HCT116 (cell line): ENCODE measurements around the gene SCGB1A1. TPM values are rescaled to one million over a fixed set of nuclear protein-coding genes. Genes with fewer than 3 reads are reported as not detected.
"Not testable (repeated sequence)": the region's sequence is repeated elsewhere in the genome, so short reads cannot be mapped to it uniquely, and the experiment has no call there.

Experiments used
- ATAC-seq: fragments of 200-7000 bp; cut with Tn5 transposase; 2 replicates; pipeline ENCODE4 v1.9.1; 2020; ENCODE audit warnings: mild to moderate bottlenecking, moderate library complexity
- BruUV-seq: library from RNA; stranded (reverse); fragments of 400-500 nt; replicated peaks from 2 replicates; lab custom pipeline; 2021; lab: Mats Ljungman, UMichigan
- CTCF ChIA-PET: fragments of 300-600 bp; sonication (Branson Sonifier 250); formaldehyde crosslinking; loops from one replicate; lab custom pipeline; 2021; ENCODE audit warnings: antibody characterized with exemption; lab: Charles Lee
- POLR2A ChIA-PET: fragments of 300-600, 350-600 bp; sonication (Branson Sonifier 250); formaldehyde crosslinking; loops from one replicate; lab custom pipeline; 2021; ENCODE audit warnings: antibody characterized with exemption; lab: Charles Lee
- RAD21 ChIA-PET, 2 experiments: fragments of 300-600 bp; sonication (Branson Sonifier 250); formaldehyde crosslinking; loops; one replicate each; lab custom pipeline; 2023; ENCODE audit warnings: low total read pairs in 2 of 2; ENCODE audit not compliant: uncharacterized antibody in 2 of 2, unreplicated experiment in 2 of 2, low non-redundant PET in 1 of 2; lab: Charles Lee
- DNase-seq: peaks from one replicate; pipeline ENCODE4 v3.0.0-alpha.2; 2010; ENCODE audit warnings: low read depth, low spot score
- H2AFZ ChIP-seq: fragments of 200-600 bp; shearing (Covaris generic), sonication (generic); 2 replicates; pipeline ENCODE4 v1.6.1; 2017; ENCODE audit warnings: low read depth, mixed run types, mixed read lengths, antibody characterized with exemption, low read length; ENCODE audit not compliant: poor library complexity, severe bottlenecking
- H3K27ac ChIP-seq: 2 replicates; pipeline ENCODE4 v1.5.1; 2012; ENCODE audit warnings: low read depth, low read length
- H3K27me3 ChIP-seq: fragments of 200-600 bp; sonication (generic); 2 replicates; pipeline ENCODE4 v1.6.1; 2016; ENCODE audit warnings: mixed run types, low read length, mixed read lengths; ENCODE audit not compliant: insufficient read depth
- H3K36me3 ChIP-seq, 2 experiments: fragments of 200-500 bp in 1 of 2; fragments of 200-600 bp in 1 of 2; sonication (Bioruptor generic) in 1 of 2; sonication (generic) in 1 of 2; 2 replicates each; pipeline versions ENCODE4 v1.5.1 to v1.6.1; 2014 to 2016; ENCODE audit warnings: low read length in 2 of 2, inconsistent platforms in 1 of 2, mixed read lengths in 1 of 2, mixed run types in 1 of 2; ENCODE audit not compliant: insufficient read depth in 2 of 2, control insufficient read depth in 1 of 2
- H3K4me1 ChIP-seq, 2 experiments: fragments of 200-600 bp in 1 of 2; sonication (generic) in 1 of 2; 2 replicates each; pipeline versions ENCODE4 v1.5.1 to v1.6.1; 2012 to 2017; ENCODE audit warnings: low read length in 2 of 2, inconsistent platforms in 1 of 2, mild to moderate bottlenecking in 1 of 2, mixed read lengths in 1 of 2, mixed run types in 1 of 2, moderate library complexity in 1 of 2; ENCODE audit not compliant: insufficient read depth in 2 of 2, control insufficient read depth in 1 of 2
- H3K4me2 ChIP-seq: fragments of 200-600 bp; sonication (generic); 2 replicates; pipeline ENCODE4 v1.6.1; 2017; ENCODE audit warnings: mixed run types, low read length, mixed read lengths
- H3K4me3 ChIP-seq, 2 experiments: fragments of 200-600 bp in 1 of 2; sonication (generic) in 1 of 2; replicated peaks in 1 of 2; 2 replicates each; pipeline ENCODE4 v1.5.1; 2011 to 2016; ENCODE audit warnings: low read length in 2 of 2, control low read depth in 1 of 2, low read depth in 1 of 2, mild to moderate bottlenecking in 1 of 2, mixed read lengths in 1 of 2, mixed run types in 1 of 2
- H3K79me2 ChIP-seq: fragments of 200-600 bp; sonication (generic); 2 replicates; pipeline ENCODE4 v1.6.1; 2017; ENCODE audit warnings: mild to moderate bottlenecking, mixed run types, low read length, moderate library complexity, mixed read lengths; ENCODE audit not compliant: insufficient read depth
- H3K9ac ChIP-seq: fragments of 200-600 bp; sonication (generic); 2 replicates; pipeline ENCODE4 v1.6.1; 2016; ENCODE audit warnings: low read length, mixed read lengths
- H3K9me2 ChIP-seq: fragments of 200-600 bp; sonication (generic), shearing (Covaris generic); 2 replicates; pipeline ENCODE4 v1.6.1; 2017; ENCODE audit warnings: mixed run types, mild to moderate bottlenecking, moderate library complexity; ENCODE audit not compliant: insufficient read depth
- H3K9me3 ChIP-seq, 2 experiments: fragments of 200-500 bp in 1 of 2; fragments of 200-600 bp in 1 of 2; sonication (Bioruptor generic) in 1 of 2; sonication (generic) in 1 of 2; 2 replicates each; pipeline ENCODE4 v1.6.1; 2014 to 2017; ENCODE audit warnings: low read length in 2 of 2, mixed read lengths in 2 of 2, inconsistent platforms in 1 of 2, low read depth in 1 of 2, mild to moderate bottlenecking in 1 of 2, mixed run types in 1 of 2, moderate library complexity in 1 of 2; ENCODE audit not compliant: control insufficient read depth in 1 of 2, insufficient read depth in 1 of 2
- H4K20me1 ChIP-seq: fragments of 200-600 bp; sonication (generic), shearing (Covaris generic); 2 replicates; pipeline ENCODE4 v1.6.1; 2017; ENCODE audit warnings: mixed run types, mild to moderate bottlenecking, moderate library complexity; ENCODE audit not compliant: insufficient read depth
- EZH2 ChIP-seq: fragments of 200-600 bp; sonication (generic); IDR thresholded peaks from 2 replicates; pipeline ENCODE4 v1.6.1; 2017; ENCODE audit warnings: antibody characterized with exemption, mixed run types
- EZH2phosphoT487 ChIP-seq: fragments of 200-600 bp; IDR thresholded peaks from 2 replicates; pipeline ENCODE4 v1.6.1; 2018; ENCODE audit warnings: antibody characterized with exemption, borderline replicate concordance
- JUND ChIP-seq: IDR thresholded peaks from 2 replicates; pipeline ENCODE4 v1.6.1; 2012
- RAD21 ChIP-seq: IDR thresholded peaks from 2 replicates; pipeline ENCODE4 v1.6.1; 2012; ENCODE audit warnings: low read depth, mild to moderate bottlenecking
- SP1 ChIP-seq: IDR thresholded peaks from 2 replicates; pipeline ENCODE4 v1.6.1; 2012; ENCODE audit warnings: low read depth
- SRF ChIP-seq: IDR thresholded peaks from 2 replicates; pipeline ENCODE4 v1.6.1; 2012; ENCODE audit warnings: low read depth
- ZNF274 ChIP-seq: fragments of 200-500 bp; sonication (Bioruptor generic); IDR thresholded peaks from 2 replicates; pipeline ENCODE4 v1.6.1; 2014; ENCODE audit warnings: mild to moderate bottlenecking, low read depth, low read length, inconsistent platforms
- intact Hi-C: fragments of 100-400 bp; cut with micrococcal nuclease; formaldehyde crosslinking; loops from 2 replicates; pipeline ENCODE4 v1.10.0; 2022
- total RNA-seq: library from RNA; stranded (reverse); gene quantifications from one replicate; pipeline ENCODE4 v1.2.1, GENCODE V29; 2021; ENCODE audit not compliant: unreplicated experiment
- TF ChIP-seq, protein P1 (sequence below): IDR thresholded peaks from 2 replicates; pipeline ENCODE4 v1.6.1; 2011; ENCODE audit warnings: mild to moderate bottlenecking, low read length, moderate library complexity; ENCODE audit not compliant: insufficient replicate concordance; ENCODE audit errors: extremely low read depth
- TF ChIP-seq, protein P2 (sequence below), 3 experiments: fragments of 200-600 bp in 1 of 3; sonication (generic) in 1 of 3; IDR thresholded peaks in 2 of 3; conservative IDR thresholded peaks in 1 of 3; 2 replicates each; pipeline ENCODE4 v1.5.1; 2012 to 2017; ENCODE audit warnings: low read depth in 2 of 3, low read length in 2 of 3, antibody characterized with exemption in 1 of 3, borderline replicate concordance in 1 of 3, control low read depth in 1 of 3, mild to moderate bottlenecking in 1 of 3, mixed read lengths in 1 of 3, mixed run types in 1 of 3, moderate library complexity in 1 of 3; ENCODE audit not compliant: insufficient read depth in 1 of 3
- TF ChIP-seq, protein P3 (sequence below): IDR thresholded peaks from 2 replicates; pipeline ENCODE4 v1.6.1; 2012
- TF ChIP-seq, protein P4 (sequence below): IDR thresholded peaks from 2 replicates; pipeline ENCODE4 v1.6.1; 2012
- TF ChIP-seq, protein P5 (sequence below): IDR thresholded peaks from 2 replicates; pipeline ENCODE4 v1.6.1; 2012; ENCODE audit warnings: low read depth

The SCGB1A1 gene
- total RNA-seq, 1 experiment from 2014 or later = 2.0 TPM

DNA sequence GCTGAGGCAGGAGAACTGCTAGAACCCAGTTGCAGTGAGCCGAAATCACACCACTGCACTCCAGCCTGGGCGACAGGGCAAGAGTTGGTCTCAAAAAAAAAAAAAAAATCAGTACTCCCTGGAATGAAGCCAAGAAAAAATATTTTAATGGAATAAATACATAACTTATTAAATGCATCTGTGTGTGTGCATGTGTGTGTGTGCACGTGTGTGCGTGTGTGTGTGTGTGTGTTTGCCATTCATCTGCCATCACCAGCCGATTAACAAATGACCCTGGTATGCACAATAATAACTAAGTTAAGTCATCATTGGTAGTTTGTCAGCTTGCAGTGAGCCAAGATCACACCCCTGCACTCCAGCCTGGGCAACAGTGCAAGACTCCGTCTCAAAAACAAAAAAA, 35.0 kb upstream of the SCGB1A1 start:
- ChIA-PET RAD21 (no interaction called here), POLR2A (interaction anchor here (0.8 kb wide), 1 partner anchor 388 kb away, joined by 3 read pairs; the partner anchor contains the start of gene TAF6L), CTCF (no interaction called here)
- H3K9ac ChIP-seq = no peak overlapping the region
- DNase-seq (no peak), ATAC-seq (no peak)
- intact Hi-C loops = loop anchor here (5.0 kb wide), 1 partner anchor 178 kb away; no protein-coding TSS in a partner anchor
- no peaks in the 10 kb centered on the region for H3K27me3 ChIP-seq
- no peak overlapping the region for H3K4me3 ChIP-seq
- H3K27ac ChIP-seq = no peak overlapping the region
- peaks cover 0 to 4% of the 10 kb centered on the region in 2 experiments; a peak in 1 of 4 replicates for H3K4me1 ChIP-seq
- no peak overlapping the region for H3K4me2 ChIP-seq
- TF ChIP-seq ZNF274 (no peak), EZH2 (no peak), JUND (no peak), RAD21 (no peak), SRF (no peak), EZH2phosphoT487 (no peak), SP1 (no peak)
- TF ChIP-seq, protein P1, sequence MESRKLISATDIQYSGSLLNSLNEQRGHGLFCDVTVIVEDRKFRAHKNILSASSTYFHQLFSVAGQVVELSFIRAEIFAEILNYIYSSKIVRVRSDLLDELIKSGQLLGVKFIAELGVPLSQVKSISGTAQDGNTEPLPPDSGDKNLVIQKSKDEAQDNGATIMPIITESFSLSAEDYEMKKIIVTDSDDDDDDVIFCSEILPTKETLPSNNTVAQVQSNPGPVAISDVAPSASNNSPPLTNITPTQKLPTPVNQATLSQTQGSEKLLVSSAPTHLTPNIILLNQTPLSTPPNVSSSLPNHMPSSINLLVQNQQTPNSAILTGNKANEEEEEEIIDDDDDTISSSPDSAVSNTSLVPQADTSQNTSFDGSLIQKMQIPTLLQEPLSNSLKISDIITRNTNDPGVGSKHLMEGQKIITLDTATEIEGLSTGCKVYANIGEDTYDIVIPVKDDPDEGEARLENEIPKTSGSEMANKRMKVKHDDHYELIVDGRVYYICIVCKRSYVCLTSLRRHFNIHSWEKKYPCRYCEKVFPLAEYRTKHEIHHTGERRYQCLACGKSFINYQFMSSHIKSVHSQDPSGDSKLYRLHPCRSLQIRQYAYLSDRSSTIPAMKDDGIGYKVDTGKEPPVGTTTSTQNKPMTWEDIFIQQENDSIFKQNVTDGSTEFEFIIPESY = no peak
- TF ChIP-seq, protein P2, sequence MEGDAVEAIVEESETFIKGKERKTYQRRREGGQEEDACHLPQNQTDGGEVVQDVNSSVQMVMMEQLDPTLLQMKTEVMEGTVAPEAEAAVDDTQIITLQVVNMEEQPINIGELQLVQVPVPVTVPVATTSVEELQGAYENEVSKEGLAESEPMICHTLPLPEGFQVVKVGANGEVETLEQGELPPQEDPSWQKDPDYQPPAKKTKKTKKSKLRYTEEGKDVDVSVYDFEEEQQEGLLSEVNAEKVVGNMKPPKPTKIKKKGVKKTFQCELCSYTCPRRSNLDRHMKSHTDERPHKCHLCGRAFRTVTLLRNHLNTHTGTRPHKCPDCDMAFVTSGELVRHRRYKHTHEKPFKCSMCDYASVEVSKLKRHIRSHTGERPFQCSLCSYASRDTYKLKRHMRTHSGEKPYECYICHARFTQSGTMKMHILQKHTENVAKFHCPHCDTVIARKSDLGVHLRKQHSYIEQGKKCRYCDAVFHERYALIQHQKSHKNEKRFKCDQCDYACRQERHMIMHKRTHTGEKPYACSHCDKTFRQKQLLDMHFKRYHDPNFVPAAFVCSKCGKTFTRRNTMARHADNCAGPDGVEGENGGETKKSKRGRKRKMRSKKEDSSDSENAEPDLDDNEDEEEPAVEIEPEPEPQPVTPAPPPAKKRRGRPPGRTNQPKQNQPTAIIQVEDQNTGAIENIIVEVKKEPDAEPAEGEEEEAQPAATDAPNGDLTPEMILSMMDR (IDR thresholded peaks at IDR 0.05 in 2 of 3, conservative IDR thresholded peaks at IDR 0.05 in 1 of 3; ENCODE audit: borderline replicate concordance in 1 of 3, insufficient read depth in 1 of 3, low read depth in 2 of 3, low read length in 2 of 3) = no peak
- TF ChIP-seq, protein P3, sequence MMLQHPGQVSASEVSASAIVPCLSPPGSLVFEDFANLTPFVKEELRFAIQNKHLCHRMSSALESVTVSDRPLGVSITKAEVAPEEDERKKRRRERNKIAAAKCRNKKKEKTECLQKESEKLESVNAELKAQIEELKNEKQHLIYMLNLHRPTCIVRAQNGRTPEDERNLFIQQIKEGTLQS = no peak
- TF ChIP-seq, protein P4, sequence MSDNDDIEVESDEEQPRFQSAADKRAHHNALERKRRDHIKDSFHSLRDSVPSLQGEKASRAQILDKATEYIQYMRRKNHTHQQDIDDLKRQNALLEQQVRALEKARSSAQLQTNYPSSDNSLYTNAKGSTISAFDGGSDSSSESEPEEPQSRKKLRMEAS = no peak
- TF ChIP-seq, protein P5, sequence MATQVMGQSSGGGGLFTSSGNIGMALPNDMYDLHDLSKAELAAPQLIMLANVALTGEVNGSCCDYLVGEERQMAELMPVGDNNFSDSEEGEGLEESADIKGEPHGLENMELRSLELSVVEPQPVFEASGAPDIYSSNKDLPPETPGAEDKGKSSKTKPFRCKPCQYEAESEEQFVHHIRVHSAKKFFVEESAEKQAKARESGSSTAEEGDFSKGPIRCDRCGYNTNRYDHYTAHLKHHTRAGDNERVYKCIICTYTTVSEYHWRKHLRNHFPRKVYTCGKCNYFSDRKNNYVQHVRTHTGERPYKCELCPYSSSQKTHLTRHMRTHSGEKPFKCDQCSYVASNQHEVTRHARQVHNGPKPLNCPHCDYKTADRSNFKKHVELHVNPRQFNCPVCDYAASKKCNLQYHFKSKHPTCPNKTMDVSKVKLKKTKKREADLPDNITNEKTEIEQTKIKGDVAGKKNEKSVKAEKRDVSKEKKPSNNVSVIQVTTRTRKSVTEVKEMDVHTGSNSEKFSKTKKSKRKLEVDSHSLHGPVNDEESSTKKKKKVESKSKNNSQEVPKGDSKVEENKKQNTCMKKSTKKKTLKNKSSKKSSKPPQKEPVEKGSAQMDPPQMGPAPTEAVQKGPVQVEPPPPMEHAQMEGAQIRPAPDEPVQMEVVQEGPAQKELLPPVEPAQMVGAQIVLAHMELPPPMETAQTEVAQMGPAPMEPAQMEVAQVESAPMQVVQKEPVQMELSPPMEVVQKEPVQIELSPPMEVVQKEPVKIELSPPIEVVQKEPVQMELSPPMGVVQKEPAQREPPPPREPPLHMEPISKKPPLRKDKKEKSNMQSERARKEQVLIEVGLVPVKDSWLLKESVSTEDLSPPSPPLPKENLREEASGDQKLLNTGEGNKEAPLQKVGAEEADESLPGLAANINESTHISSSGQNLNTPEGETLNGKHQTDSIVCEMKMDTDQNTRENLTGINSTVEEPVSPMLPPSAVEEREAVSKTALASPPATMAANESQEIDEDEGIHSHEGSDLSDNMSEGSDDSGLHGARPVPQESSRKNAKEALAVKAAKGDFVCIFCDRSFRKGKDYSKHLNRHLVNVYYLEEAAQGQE = no peak
- no peaks in the 10 kb centered on the region for H3K9me3 ChIP-seq
- no peak overlapping the region for H2AFZ ChIP-seq
- H4K20me1 ChIP-seq = no peaks in the 10 kb centered on the region
- no peaks in the 10 kb centered on the region for H3K9me2 ChIP-seq
- H3K79me2 ChIP-seq = no peaks in the 10 kb centered on the region
- no TSS peak for BruUV-seq
- no peaks in the 10 kb centered on the region for H3K36me3 ChIP-seq

DNA sequence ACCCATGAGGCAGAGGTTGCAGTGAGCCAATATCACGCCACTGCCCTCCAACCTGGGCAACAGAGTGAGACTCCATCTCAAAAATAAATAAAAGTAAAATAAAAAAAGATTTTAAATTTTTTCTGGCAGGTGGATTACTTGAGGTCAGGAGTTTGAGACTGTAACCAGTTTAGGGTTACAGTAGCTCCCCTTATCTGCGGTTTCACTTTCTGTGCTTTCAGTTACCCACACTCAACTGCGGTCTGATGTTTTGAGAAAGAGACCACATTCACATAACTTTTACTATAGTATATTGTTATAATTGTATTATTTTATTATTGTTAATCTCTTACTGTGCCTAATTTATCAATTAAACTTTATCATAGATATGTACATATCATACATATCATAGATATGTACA, 32.8 kb upstream of the SCGB1A1 start:
- H3K9ac ChIP-seq, H3K79me2 ChIP-seq, H3K4me2 ChIP-seq, H3K27me3 ChIP-seq, H3K27ac ChIP-seq, H3K9me3 ChIP-seq, H3K4me3 ChIP-seq, RAD21 ChIA-PET, BruUV-seq, H3K4me1 ChIP-seq, intact Hi-C loops, H3K9me2 ChIP-seq, DNase-seq, POLR2A ChIA-PET, H4K20me1 ChIP-seq, H3K36me3 ChIP-seq, H2AFZ ChIP-seq, ATAC-seq: not testable (repeated sequence)
- CTCF ChIA-PET = interaction anchor here (0.9 kb wide), 1 partner anchor 10 kb away, joined by 3 read pairs; no protein-coding TSS in a partner anchor
